K562 (cell line): ENCODE data around the gene NEUROD6. TPM values are rescaled to one million over a fixed set of nuclear protein-coding genes. Genes with fewer than 3 reads are reported as not detected.

ENCODE experiments used
- ATAC-seq: fragments of 200-7000 bp; cut with Tn5 transposase; 3 replicates; pipeline ENCODE4 v1.9.1; 2020; ENCODE audit warnings: moderate library complexity
- BruUV-seq: library from RNA; stranded (reverse); fragments of 400-500 nt; replicated peaks from 2 replicates; lab custom pipeline; 2021; lab: Mats Ljungman, UMichigan
- CTCF ChIA-PET: fragments of 300-600 bp; formaldehyde crosslinking; extraction: SDS; loops from one replicate; lab custom pipeline; 2021; ENCODE audit warnings: low intra/inter-chr PET ratio; lab: Yijun Ruan, JAX
- POLR2A ChIA-PET: fragments of 300-600, 350-650 bp; sonication (Branson Sonifier 250); formaldehyde crosslinking; extraction: SDS; loops from one replicate; lab custom pipeline; 2021; ENCODE audit warnings: antibody characterized with exemption, inconsistent platforms; lab: Yijun Ruan, JAX
- DNase-seq, 4 experiments: peaks; one replicate each; pipeline versions ENCODE4 v3.0.0 to v3.0.0-alpha.2; 2011 to 2018; ENCODE audit warnings: low spot score in 3 of 4, mixed read lengths in 3 of 4; ENCODE audit errors: extremely low read depth in 1 of 4
- FAIRE-seq: peaks from 2 replicates; lab custom pipeline; 2011; peaks lifted over from hg19 to GRCh38; lab: Jason Lieb, UNC
- H2AFZ ChIP-seq: 2 replicates; pipeline ENCODE4 v1.6.0; 2011; ENCODE audit warnings: low read depth, low read length, control low read depth, inconsistent platforms
- H3K27ac ChIP-seq: fragments of 200-600 bp; 3 replicates; pipeline ENCODE4 v1.8.0; 2011; ENCODE audit warnings: low read depth, mild to moderate bottlenecking, control low read depth, inconsistent platforms, low read length, moderate library complexity, mixed read lengths; ENCODE audit errors: extremely low read depth
- H3K27me3 ChIP-seq, 2 experiments: fragments of 300-600 bp in 1 of 2; 2 replicates in 1 of 2; 3 replicates in 1 of 2; pipeline versions ENCODE4 v1.6.0 to v1.8.0; 2011; ENCODE audit warnings: inconsistent platforms in 2 of 2, low read length in 2 of 2, mild to moderate bottlenecking in 1 of 2, mixed read lengths in 1 of 2, moderate library complexity in 1 of 2; ENCODE audit not compliant: control insufficient read depth in 2 of 2, insufficient read depth in 2 of 2
- H3K36me3 ChIP-seq: fragments of 300-600 bp; 3 replicates; pipeline ENCODE4 v1.8.0; 2011; ENCODE audit warnings: mild to moderate bottlenecking, low read length, inconsistent platforms; ENCODE audit not compliant: control insufficient read depth, insufficient read depth
- H3K4me1 ChIP-seq, 2 experiments: fragments of 200-600 bp in 1 of 2; replicated peaks in 1 of 2; 2 replicates in 1 of 2; 3 replicates in 1 of 2; pipeline versions ENCODE4 v1.5.1 to v1.8.0; 2011; ENCODE audit warnings: inconsistent platforms in 2 of 2, low read length in 2 of 2, mild to moderate bottlenecking in 1 of 2, mixed read lengths in 1 of 2, moderate library complexity in 1 of 2; ENCODE audit not compliant: control insufficient read depth in 2 of 2, insufficient read depth in 2 of 2
- H3K4me2 ChIP-seq: 2 replicates; pipeline ENCODE4 v1.6.1; 2011; ENCODE audit warnings: low read length, control low read depth, inconsistent platforms, mixed read lengths; ENCODE audit not compliant: insufficient read depth
- H3K4me3 ChIP-seq: fragments of 200-600 bp; sonication (generic), shearing (Covaris generic); 2 replicates; pipeline ENCODE4 v1.5.1; 2016; ENCODE audit warnings: control low read depth, inconsistent platforms
- H3K79me2 ChIP-seq: fragments of 200-600 bp; 3 replicates; pipeline ENCODE4 v1.8.0; 2011; ENCODE audit warnings: low read length, inconsistent platforms; ENCODE audit not compliant: control insufficient read depth, insufficient read depth
- H3K9ac ChIP-seq, 2 experiments: 2 replicates each; pipeline versions ENCODE4 v1.6.0 to v1.6.1; 2011; ENCODE audit warnings: low read depth in 2 of 2, low read length in 2 of 2, control low read depth in 1 of 2, inconsistent platforms in 1 of 2, mild to moderate bottlenecking in 1 of 2, mixed read lengths in 1 of 2; ENCODE audit not compliant: insufficient read depth in 1 of 2
- H3K9me1 ChIP-seq: one replicate; pipeline ENCODE4 v1.6.0; 2011; ENCODE audit warnings: inconsistent platforms, mild to moderate bottlenecking, low read length, moderate library complexity; ENCODE audit not compliant: control insufficient read depth, insufficient read depth
- H3K9me3 ChIP-seq: replicated peaks from 2 replicates; pipeline ENCODE4 v1.5.1; 2011; ENCODE audit warnings: low read depth, low read length, inconsistent platforms; ENCODE audit not compliant: control insufficient read depth, insufficient read depth
- H4K20me1 ChIP-seq: replicated peaks from 2 replicates; pipeline ENCODE4 v1.6.1; 2011; ENCODE audit warnings: low read length, inconsistent platforms, mixed read lengths; ENCODE audit not compliant: control insufficient read depth, insufficient read depth
- ARID1B ChIP-seq: fragments of 450-650 bp; IDR thresholded peaks from 2 replicates; pipeline ENCODE4 v1.6.1; 2016; ENCODE audit warnings: antibody characterized with exemption, mild to moderate bottlenecking, inconsistent platforms
- DMBX1 ChIP-seq: fragments of 250-450 bp; sonication (Bioruptor Pico); IDR thresholded peaks from 2 replicates; pipeline ENCODE4 v1.8.0; 2022; ENCODE audit warnings: inconsistent platforms, mild to moderate bottlenecking, moderate library complexity, borderline replicate concordance
- MCM2 ChIP-seq: fragments of 450-650 bp; IDR thresholded peaks from 2 replicates; pipeline ENCODE4 v1.6.1; 2017; ENCODE audit warnings: low read depth, mild to moderate bottlenecking
- POLR2H ChIP-seq: IDR thresholded peaks from 2 replicates; pipeline ENCODE4 v1.6.1; 2016; ENCODE audit warnings: missing genetic modification characterization, low read depth, mild to moderate bottlenecking, control low read depth, missing compliant biosample characterization, moderate library complexity
- RB1 ChIP-seq: fragments of 450-650 bp; IDR thresholded peaks from 2 replicates; pipeline ENCODE4 v1.6.1; 2017; ENCODE audit warnings: low read depth, mild to moderate bottlenecking
- REST ChIP-seq, 2 experiments: fragments of 450-650 bp; formaldehyde crosslinking in 1 of 2; IDR thresholded peaks; 2 replicates each; pipeline versions ENCODE4 v1.4.0 to v1.6.1; 2014 to 2020; ENCODE audit warnings: mild to moderate bottlenecking in 2 of 2, borderline replicate concordance in 1 of 2, low read depth in 1 of 2
- UBTF ChIP-seq, 2 experiments: IDR thresholded peaks; 2 replicates each; pipeline ENCODE4 v1.6.1; 2012; ENCODE audit warnings: improper control_type of control experiment in 2 of 2, low read depth in 2 of 2, low read length in 2 of 2, borderline replicate concordance in 1 of 2
- USF1 ChIP-seq: sonication (generic); formaldehyde crosslinking; IDR thresholded peaks from 2 replicates; pipeline ENCODE4 v1.9.0; 2022; ENCODE audit warnings: mild to moderate bottlenecking, missing genetic modification reagents
- WHSC1 ChIP-seq: IDR thresholded peaks from one replicate; pipeline ENCODE4 v1.6.1; 2012; ENCODE audit warnings: low read length, control low read depth, inconsistent platforms
- ZFPM2 ChIP-seq: fragments of 250-450 bp; sonication (Bioruptor Pico); IDR thresholded peaks from 2 replicates; pipeline ENCODE4 v1.5.1; 2022; ENCODE audit warnings: mild to moderate bottlenecking
- ZNF23 ChIP-seq: fragments of 250-450 bp; sonication (Bioruptor Pico); IDR thresholded peaks from 2 replicates; pipeline ENCODE4 v1.4.0; 2020; ENCODE audit warnings: mild to moderate bottlenecking
- WGBS: fragments of 100-300 bp; shearing (Covaris generic); methylation state at CpG from one replicate; pipeline ENCODE4 v1.1.6; 2016; ENCODE audit warnings: low coverage, mixed read lengths; ENCODE audit not compliant: insufficient coverage; ENCODE audit errors: missing lambda C conversion rate; 5-methylcytosine and 5-hydroxymethylcytosine counted together
- in situ Hi-C: fragments of 300-500 bp; cut with MboI; formaldehyde crosslinking; loops from 4 replicates; pipeline ENCODE4 v1.15.0; 2018; ENCODE audit warnings: inconsistent platforms, mixed read lengths
- intact Hi-C: fragments of 100-400 bp; cut with micrococcal nuclease; formaldehyde crosslinking; loops from 2 replicates; pipeline ENCODE4 v1.14.2; 2022
- polyA plus RNA-seq, 8 experiments: library from polyadenylated mRNA; depleted of rRNA in 4 of 8; stranded (reverse) in 5 of 8; unstranded in 3 of 8; fragments of >200 nt; fragmentation: Nextera tagmentation in 2 of 8; fragmentation: Illumina TruSeq in 1 of 8; extraction: Ambion mirVana in 2 of 8; extraction: Trizol in 1 of 8; gene quantifications; 2 replicates each; pipeline versions ENCODE4 v1.2.1 to v1.2.3, GENCODE V29; 2011 to 2014; ENCODE audit warnings: inconsistent platforms in 1 of 8, missing spikeins in 1 of 8
- total RNA-seq, 7 experiments: library from RNA; depleted of rRNA in 6 of 7; stranded (reverse); fragments of >200 nt in 6 of 7; fragmentation: Illumina TruSeq in 2 of 7; extraction: Trizol in 2 of 7; gene quantifications; 2 replicates each; pipeline versions ENCODE4 v1.2.1 to v1.2.3, GENCODE V29; 2011 to 2021; ENCODE audit warnings: low replicate concordance in 1 of 7

Gene NEUROD6
- total and polyA plus RNA-seq, 9 of the 15 experiments (the other 6 are each of a cell fraction or from before 2014, with no cell fraction given), result not detected

GRCh38 chr7:31310321-31310935 is 30.1 kb downstream of the NEUROD6 start:
- Histone ChIP-seq H2AFZ (no peak overlapping the region), H3K4me3 (no peak overlapping the region), H3K27ac (no peak overlapping the region), H3K9me1 (no peaks in the 10 kb centered on the region), H4K20me1 (no peaks in the 10 kb centered on the region), H3K79me2 (no peaks in the 10 kb centered on the region), H3K36me3 (no peaks in the 10 kb centered on the region), H3K9ac (no peak overlapping the region), H3K4me2 (no peak overlapping the region), H3K4me1 (no peaks in the 10 kb centered on the region), H3K9me3 (no peaks in the 10 kb centered on the region), H3K27me3 (peaks cover 0 to 10% of the 10 kb centered on the region in 2 experiments; a peak in 1 of 5 replicates)
- intact Hi-C loops, result no loop called here
- ATAC-seq (no peak), DNase-seq (no peak), FAIRE-seq (no peak)
- POLR2A ChIA-PET, result interaction anchor here (0.7 kb wide), 1 partner anchor 520 kb away, joined by 4 read pairs; no protein-coding TSS in a partner anchor
- CTCF ChIA-PET, result no interaction called here
- 0% methylated on average over 4 of the region's 4 CpGs for WGBS
- in situ Hi-C loops, result no loop called here
- no TSS peak for BruUV-seq
- TF ChIP-seq ZFPM2, result no peak
- no peak for TF ChIP-seq MCM2
- TF ChIP-seq POLR2H (tag), result no peak
- TF ChIP-seq UBTF (IDR thresholded peaks at IDR 0.05; ENCODE audit: borderline replicate concordance in 1 of 2, low read depth in 2 of 2, low read length in 2 of 2), result no peak
- TF ChIP-seq RB1, result no peak
- TF ChIP-seq ZNF23, result no peak
- no peak for TF ChIP-seq REST (IDR thresholded peaks at IDR 0.05; ENCODE audit: borderline replicate concordance)
- TF ChIP-seq REST (CRISPR knock-in tag; IDR thresholded peaks at IDR 0.05; ENCODE audit: low read depth), result no peak
- no peak for TF ChIP-seq ARID1B
- TF ChIP-seq USF1 (CRISPR knock-in tag), result no peak
- TF ChIP-seq WHSC1, result no peak
- no peak for TF ChIP-seq DMBX1 (CRISPR knock-in tag)
